HG03520 (cell line): Measurements from ENCODE around the gene ECSIT.
A peak's percentile ranks its signal among the peaks of the same experiment; 100 is the strongest.

Source experiments
- ATAC-seq: cut with Tn5 transposase; IDR thresholded peaks from one replicate; pipeline ENCODE4 v1.9.1; 2021; ENCODE audit warnings: mild to moderate bottlenecking, moderate library complexity; ENCODE audit not compliant: unreplicated experiment

Gene ECSIT

GRCh38 chr19:11504502-11505031 is 24.4 kb downstream of the ECSIT start:
- ATAC-seq, result no peak

GRCh38 chr19:11499890-11500420 is 29.0 kb downstream of the ECSIT start:
- no peak for ATAC-seq

- no peak for ATAC-seq
Observed at GRCh38 chr19:11499220-11499726, 29.7 kb downstream of the ECSIT start.

GRCh38 chr19:11496391-11497163 is 32.4 kb downstream of the ECSIT start:
- ATAC-seq, result no peak

- ATAC-seq, result no peak
Observed at GRCh38 chr19:11495885-11496284, 33.0 kb downstream of the ECSIT start.

- ATAC-seq, result no peak
Observed at GRCh38 chr19:11495481-11495880, 33.5 kb downstream of the ECSIT start.

GRCh38 chr19:11494634-11495285 is 34.2 kb downstream of the ECSIT start:
- no peak for ATAC-seq

GRCh38 chr19:11489378-11489777 is 39.6 kb downstream of the ECSIT start:
- ATAC-seq, result no peak

- ATAC-seq, result no peak
Observed at GRCh38 chr19:11486661-11487503, 42.1 kb downstream of the ECSIT start.

GRCh38 chr19:11485245-11485837 is 43.6 kb downstream of the ECSIT start:
- no peak for ATAC-seq

GRCh38 chr19:11483366-11484111 is 45.4 kb downstream of the ECSIT start:
- ATAC-seq, result no peak

GRCh38 chr19:11482384-11483050 is 46.4 kb downstream of the ECSIT start:
- peak; percentile 52 for ATAC-seq

- peak; percentile 54 for ATAC-seq
Observed at GRCh38 chr19:11481534-11482383, 47.2 kb downstream of the ECSIT start.

- no peak for ATAC-seq
Observed at GRCh38 chr19:11480715-11481533, 48.0 kb downstream of the ECSIT start, which contains the start of gene ELAVL3. TSS of gene ELAVL3 (minus strand) at chr19:11481046. CDS start at chr19:11480608, 438 bp downstream.

GRCh38 chr19:11479898-11480714 is 48.8 kb downstream of the ECSIT start:
- ATAC-seq, result no peak

- no peak for ATAC-seq
Observed at GRCh38 chr19:11479090-11479897, 49.6 kb downstream of the ECSIT start.
